WTC11 (cell line): ENCODE measurements around the gene OGFOD3. TPM values are rescaled to one million over a fixed set of nuclear protein-coding genes. Genes with fewer than 3 reads are reported as not detected.

Experiments
- ATAC-seq: fragments of 200-7000 bp; cut with Tn5 transposase; 2 replicates; pipeline ENCODE4 v1.10.0; 2021; ENCODE audit warnings: mild to moderate bottlenecking, moderate library complexity
- CTCF ChIA-PET: fragments of 300-600 bp; sonication (Branson Sonifier 250); formaldehyde crosslinking; loops from one replicate; lab custom pipeline; 2021; ENCODE audit warnings: antibody characterized with exemption; lab: Charles Lee
- POLR2A ChIA-PET: fragments of 350-600 bp; sonication (Branson Sonifier 250); formaldehyde crosslinking; loops from one replicate; lab custom pipeline; 2021; ENCODE audit warnings: antibody characterized with exemption; lab: Charles Lee
- DNase-seq: peaks from one replicate; pipeline ENCODE4 v3.0.0; 2021; ENCODE audit warnings: low spot score
- H3K27ac Mint-ChIP-seq: 2 replicates; pipeline ENCODE4 v1.8.0; 2021; ENCODE audit warnings: mixed read lengths
- H3K27me3 Mint-ChIP-seq: 2 replicates; pipeline ENCODE4 v1.8.0; 2021; ENCODE audit warnings: low read depth, mild to moderate bottlenecking, moderate library complexity, mixed read lengths
- H3K36me3 Mint-ChIP-seq: 2 replicates; pipeline ENCODE4 v1.8.0; 2021; ENCODE audit warnings: mixed read lengths
- H3K4me1 Mint-ChIP-seq: 2 replicates; pipeline ENCODE4 v1.8.0; 2022; ENCODE audit warnings: mixed read lengths
- H3K4me3 Mint-ChIP-seq: 2 replicates; pipeline ENCODE4 v1.8.0; 2021; ENCODE audit warnings: mild to moderate bottlenecking, moderate library complexity, mixed read lengths
- H3K9me3 Mint-ChIP-seq: 2 replicates; pipeline ENCODE4 v1.8.0; 2021; ENCODE audit warnings: mixed read lengths
- ARID4B ChIP-seq: sonication (generic); formaldehyde crosslinking; IDR thresholded peaks from 2 replicates; pipeline ENCODE4 v1.8.0; 2023; ENCODE audit warnings: missing genetic modification reagents, mild to moderate bottlenecking, borderline replicate concordance
- CREB1 ChIP-seq: sonication (generic); formaldehyde crosslinking; IDR thresholded peaks from 2 replicates; pipeline ENCODE4 v1.8.0; 2023; ENCODE audit warnings: mild to moderate bottlenecking, missing genetic modification reagents
- CTCF ChIP-seq: fragments of 200-600 bp; IDR thresholded peaks from 2 replicates; pipeline ENCODE4 v1.8.0; 2022; ENCODE audit warnings: antibody characterized with exemption
- ERG ChIP-seq: fragments of 250-450 bp; sonication (Bioruptor Pico); IDR thresholded peaks from 2 replicates; pipeline ENCODE4 v1.8.0; 2021; ENCODE audit warnings: mild to moderate bottlenecking
- ESRRA ChIP-seq: sonication (generic); formaldehyde crosslinking; IDR thresholded peaks from 2 replicates; pipeline ENCODE4 v1.8.1; 2022; ENCODE audit warnings: mild to moderate bottlenecking, missing genetic modification reagents, borderline replicate concordance
- ETV6 ChIP-seq: sonication (generic); formaldehyde crosslinking; IDR thresholded peaks from 2 replicates; pipeline ENCODE4 v1.8.1; 2022; ENCODE audit warnings: mild to moderate bottlenecking, missing genetic modification reagents
- IRF2 ChIP-seq: sonication (generic); formaldehyde crosslinking; IDR thresholded peaks from 2 replicates; pipeline ENCODE4 v1.8.0; 2022; ENCODE audit warnings: low read depth, missing genetic modification reagents, borderline replicate concordance
- MLX ChIP-seq: sonication (generic); formaldehyde crosslinking; IDR thresholded peaks from 2 replicates; pipeline ENCODE4 v1.8.1; 2023; ENCODE audit warnings: mild to moderate bottlenecking, missing genetic modification reagents, moderate library complexity
- MXD4 ChIP-seq: fragments of 250-450 bp; sonication (Bioruptor Pico); IDR thresholded peaks from 2 replicates; pipeline ENCODE4 v1.8.0; 2021; ENCODE audit warnings: mild to moderate bottlenecking, moderate library complexity, borderline replicate concordance
- RORB ChIP-seq: fragments of 250-450 bp; sonication (Bioruptor Pico); IDR thresholded peaks from 2 replicates; pipeline ENCODE4 v1.9.0; 2021; ENCODE audit warnings: mild to moderate bottlenecking
- SP1 ChIP-seq: sonication (generic); formaldehyde crosslinking; conservative IDR thresholded peaks from 2 replicates; pipeline ENCODE4 v1.8.1; 2022; ENCODE audit warnings: missing genetic modification reagents
- STAT6 ChIP-seq: sonication (generic); formaldehyde crosslinking; conservative IDR thresholded peaks from 2 replicates; pipeline ENCODE4 v1.8.1; 2023; ENCODE audit warnings: mild to moderate bottlenecking, low read depth, missing genetic modification reagents, moderate library complexity
- ZBTB21 ChIP-seq: sonication (generic); formaldehyde crosslinking; IDR thresholded peaks from 2 replicates; pipeline ENCODE4 v1.8.1; 2023; ENCODE audit warnings: mild to moderate bottlenecking, missing genetic modification reagents, borderline replicate concordance
- ZMAT4 ChIP-seq: fragments of 250-450 bp; sonication (Bioruptor Pico); IDR thresholded peaks from 2 replicates; pipeline ENCODE4 v1.9.0; 2021; ENCODE audit warnings: mild to moderate bottlenecking
- ZNF121 ChIP-seq: sonication (generic); formaldehyde crosslinking; IDR thresholded peaks from 2 replicates; pipeline ENCODE4 v1.8.0; 2023; ENCODE audit warnings: missing genetic modification reagents
- ZNF138 ChIP-seq: sonication (generic); formaldehyde crosslinking; conservative IDR thresholded peaks from 2 replicates; pipeline ENCODE4 v1.8.1; 2022; ENCODE audit warnings: mild to moderate bottlenecking, moderate library complexity, missing genetic modification reagents
- ZNF232 ChIP-seq: sonication (generic); formaldehyde crosslinking; IDR thresholded peaks from 2 replicates; pipeline ENCODE4 v1.8.0; 2022; ENCODE audit warnings: mild to moderate bottlenecking, missing genetic modification reagents
- ZNF263 ChIP-seq: sonication (generic); formaldehyde crosslinking; IDR thresholded peaks from 2 replicates; pipeline ENCODE4 v1.8.1; 2022; ENCODE audit warnings: low read depth, mild to moderate bottlenecking, moderate library complexity, missing genetic modification reagents
- ZNF396 ChIP-seq: fragments of 250-450 bp; sonication (Bioruptor Pico); IDR thresholded peaks from 2 replicates; pipeline ENCODE4 v1.8.0; 2021; ENCODE audit warnings: mild to moderate bottlenecking, moderate library complexity, borderline replicate concordance
- ZNF532 ChIP-seq: fragments of 250-450 bp; sonication (Bioruptor Pico); IDR thresholded peaks from 2 replicates; pipeline ENCODE4 v1.9.0; 2021; ENCODE audit warnings: mild to moderate bottlenecking, borderline replicate concordance
- total RNA-seq: library from RNA; stranded (reverse); gene quantifications from 3 replicates; pipeline ENCODE4 v1.2.3, GENCODE V29; 2021

OGFOD3 gene
- total RNA-seq, 1 experiment from 2014 or later: 20.4 TPM

- TF ChIP-seq ARID4B: no peak
- no peak for TF ChIP-seq ZNF232 (CRISPR knock-in tag)
- no peak for TF ChIP-seq ZNF263 (CRISPR knock-in tag)
- no peak for TF ChIP-seq CTCF
- no peak for TF ChIP-seq ETV6 (CRISPR knock-in tag)
- TF ChIP-seq CREB1 (CRISPR knock-in tag): no peak
These were observed 74.0 kb downstream of the OGFOD3 start (continued) for GRCh38 chr17:82344175-82344907.

GRCh38 chr17:82343560-82343959 is 74.8 kb downstream of the OGFOD3 start:
- ATAC-seq (peak; percentile 67), DNase-seq (no peak)
- Mint-ChIP-seq H3K9me3 (peaks cover 7% of the 10 kb centered on the region), H3K36me3 (peaks cover 7% of the 10 kb centered on the region), H3K4me1 (peaks cover 5% of the 10 kb centered on the region; the same call in 1 of the 2 replicates), H3K27me3 (peaks cover 28% of the 10 kb centered on the region), H3K4me3 (no peak overlapping the region), H3K27ac (no peak overlapping the region)
- CTCF ChIA-PET: interaction anchor here (0.7 to 1.3 kb wide), 5 partner anchors 14 to 413 kb away, joined by 3 to 7 read pairs (median 5); partner anchors contain the start of gene UTS2R
- POLR2A ChIA-PET: interaction anchor here (0.6 kb wide), 1 partner anchor 107 kb away, joined by 3 read pairs; no protein-coding TSS in a partner anchor
- no peak for TF ChIP-seq IRF2 (CRISPR knock-in tag)
- no peak for TF ChIP-seq ZNF138 (CRISPR knock-in tag)
- TF ChIP-seq ZNF396: no peak
- TF ChIP-seq ZNF232 (CRISPR knock-in tag): no peak
- TF ChIP-seq ZBTB21: no peak
- no peak for TF ChIP-seq STAT6 (CRISPR knock-in tag)
- TF ChIP-seq SP1 (CRISPR knock-in tag): no peak
- TF ChIP-seq ZMAT4 (CRISPR knock-in tag): no peak
- TF ChIP-seq ERG: no peak
- no peak for TF ChIP-seq ZNF121 (CRISPR knock-in tag)
- TF ChIP-seq ESRRA (CRISPR knock-in tag): no peak
- no peak for TF ChIP-seq MLX
- TF ChIP-seq MXD4 (CRISPR knock-in tag): no peak
- TF ChIP-seq RORB (CRISPR knock-in tag): no peak
- TF ChIP-seq ZNF532 (CRISPR knock-in tag): no peak
